ENCODE data around the gene CTBP2.

CTBP2 gene

DNA sequence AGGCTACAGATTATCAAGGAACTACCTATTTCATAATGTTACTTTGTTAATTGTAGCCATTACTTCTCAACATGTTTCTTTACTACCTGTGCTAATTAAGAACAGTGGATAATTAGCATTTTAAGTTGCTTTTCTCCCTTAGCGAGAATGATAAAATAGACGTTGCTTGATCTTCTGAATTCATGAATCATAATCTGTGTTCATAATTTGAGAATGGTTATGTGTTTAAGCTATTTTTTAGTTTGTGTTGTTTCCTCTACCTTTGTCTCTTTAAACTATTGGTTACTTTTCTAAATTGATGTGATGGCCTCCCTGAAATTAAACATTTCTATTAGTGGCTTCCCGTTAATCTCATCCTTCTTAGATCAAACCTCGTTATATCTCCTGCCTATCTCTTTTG, 218.5 kb downstream of the CTBP2 start, which contains the start of gene ZRANB1:
Gene ZRANB1, plus strand, starts transcription at position 301 of the 400 bp plus-strand sequence. CDS start 371 bp downstream, outside the sequence.
- no peak for DNase-seq (ENCODE audit: low read depth in 3 of 3)

DNA sequence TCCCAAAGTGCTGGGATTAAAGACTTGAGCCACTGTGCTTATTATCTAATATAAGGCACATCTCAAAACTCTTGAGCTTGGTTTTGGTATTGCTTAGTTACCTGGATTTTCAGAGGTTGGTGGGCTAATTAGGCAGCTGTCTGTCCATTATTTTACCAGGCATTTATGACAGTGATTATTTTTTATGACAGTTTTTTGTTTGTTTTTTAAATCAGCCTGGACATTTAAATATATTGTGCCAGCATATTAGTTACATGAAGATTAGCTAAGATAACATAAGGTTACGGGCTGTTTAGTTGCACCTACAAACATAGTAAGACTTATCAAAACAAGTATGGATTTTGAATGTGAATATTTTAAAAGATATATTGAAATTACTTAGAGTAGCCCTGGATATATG, 221.1 kb downstream of the CTBP2 start:
- no peak for DNase-seq (ENCODE audit: low read depth in 3 of 3)

DNA sequence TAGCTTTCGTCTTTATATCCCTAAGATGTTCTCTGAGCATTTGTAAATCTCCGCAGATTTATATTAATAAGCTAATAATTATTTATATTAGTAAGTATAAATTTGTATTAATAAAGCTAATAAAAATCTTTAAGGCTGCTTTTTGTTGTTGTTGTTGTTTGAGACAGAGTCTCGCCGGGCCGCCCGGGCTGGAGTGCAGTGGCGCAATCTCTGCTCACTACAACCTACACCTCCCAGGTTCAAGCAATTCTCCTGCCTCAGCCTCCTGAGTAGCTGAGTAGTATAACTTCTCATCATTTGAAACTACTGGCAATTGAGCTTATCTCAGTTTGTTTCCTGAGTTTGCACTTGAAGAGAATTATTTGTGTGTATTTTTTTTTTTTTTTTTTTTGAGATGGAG, 223.6 kb downstream of the CTBP2 start:
- DNase-seq (ENCODE audit: low read depth in 3 of 3), result no peak

DNA sequence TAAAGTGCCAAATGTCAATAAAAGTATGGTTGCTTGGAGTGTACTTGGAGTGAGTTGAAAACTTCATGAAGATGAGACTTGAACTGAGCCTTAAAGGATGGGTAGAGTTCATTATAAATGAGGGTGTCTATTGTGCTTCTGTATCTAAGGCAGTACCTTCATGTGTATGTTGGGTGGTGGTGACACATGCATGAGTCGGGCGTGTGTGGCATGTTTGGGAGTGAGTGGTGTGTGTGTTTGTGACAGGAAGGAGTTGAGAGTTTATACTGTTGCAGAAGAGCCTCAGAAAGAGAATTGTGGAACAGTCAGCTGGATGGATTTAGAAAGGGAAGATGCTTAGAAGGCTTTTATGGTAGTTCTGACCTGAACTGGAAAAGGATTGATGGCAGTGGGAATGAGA, 224.4 kb downstream of the CTBP2 start:
- peak in 2 of 3 donors; percentile 13 to 26 for DNase-seq (ENCODE audit: low read depth in 3 of 3)
